PC-3 (cell line): Measurements from ENCODE around the gene SIGLEC6.

Source experiments
- CTCF ChIP-seq: fragments of 300-600 bp; sonication (generic); conservative IDR thresholded peaks from 2 replicates; pipeline ENCODE4 v1.5.1; 2017; ENCODE audit warnings: antibody characterized with exemption, low read depth, mild to moderate bottlenecking, low read length
- EZH2 ChIP-seq: fragments of 300-600 bp; sonication (generic); IDR thresholded peaks from one replicate; pipeline ENCODE4 v1.6.1; 2017; ENCODE audit warnings: antibody characterized with exemption, mild to moderate bottlenecking, low read length; ENCODE audit not compliant: unreplicated experiment

- TF ChIP-seq CTCF (no peak), EZH2 (no peak)
Measured at GRCh38 chr19:51470966-51471365, 60.5 kb downstream of the SIGLEC6 start.
